GM12872 (cell line): ENCODE data around the gene OR1A1.

Experiments used
- CTCF ChIP-seq: IDR thresholded peaks from 3 replicates; pipeline ENCODE4 v1.5.1; 2011; ENCODE audit warnings: low read depth, mild to moderate bottlenecking, low read length, moderate library complexity; ENCODE audit not compliant: insufficient read depth

OR1A1 gene

GRCh38 chr17:3207367-3207766 is at the start of gene OR1A1:
TSS of gene OR1A1 (plus strand) at chr17:3207667. CDS start at chr17:3215621, 7,954 bp downstream.
- no peak for TF ChIP-seq CTCF

- no peak for TF ChIP-seq CTCF
Observed at GRCh38 chr17:3167574-3167973, 39.9 kb upstream of the OR1A1 start.

GRCh38 chr17:3189961-3190360 is 17.5 kb upstream of the OR1A1 start:
- no peak for TF ChIP-seq CTCF

- no peak for TF ChIP-seq CTCF
Observed at GRCh38 chr17:3197219-3197618, 10.2 kb upstream of the OR1A1 start, which contains the start of gene OR1A2. TSS of gene OR1A2 (plus strand) at chr17:3197519. CDS start at chr17:3197519, 0 bp downstream.

GRCh38 chr17:3208484-3208883 is 1.0 kb downstream of the OR1A1 start:
- TF ChIP-seq CTCF = no peak

- no peak for TF ChIP-seq CTCF
Observed at GRCh38 chr17:3213001-3213400, 5.5 kb downstream of the OR1A1 start.

- no peak for TF ChIP-seq CTCF
Observed at GRCh38 chr17:3213587-3213986, 6.1 kb downstream of the OR1A1 start.

- no peak for TF ChIP-seq CTCF
Observed at GRCh38 chr17:3221850-3222249, 14.4 kb downstream of the OR1A1 start.
